IMR-90 (cell line): ENCODE data around the gene KCNAB1. TPM values are rescaled to one million over a fixed set of nuclear protein-coding genes. Genes with fewer than 3 reads are reported as not detected.

Experiments used
- ATAC-seq: fragments of 200-7000 bp; cut with Tn5 transposase; 2 replicates; pipeline ENCODE4 v1.9.1; 2020; ENCODE audit warnings: low read depth, mild to moderate bottlenecking, moderate library complexity
- BruUV-seq: library from RNA; stranded (reverse); fragments of 400-500 nt; replicated peaks from 2 replicates; lab custom pipeline; 2021; lab: Mats Ljungman, UMichigan
- CTCF ChIA-PET: fragments of 300-600 bp; formaldehyde crosslinking; extraction: SDS; loops from one replicate; lab custom pipeline; 2021; ENCODE audit warnings: antibody characterized with exemption; lab: Yijun Ruan, JAX
- POLR2A ChIA-PET: fragments of 300-600 bp; sonication (Branson Sonifier 250); formaldehyde crosslinking; loops from one replicate; lab custom pipeline; 2022; ENCODE audit warnings: antibody characterized with exemption; ENCODE audit not compliant: unreplicated experiment; lab: Charles Lee
- DNase-seq: peaks from one replicate; pipeline ENCODE4 v3.0.0; 2013
- H2AFZ ChIP-seq: replicated peaks from 2 replicates; pipeline ENCODE3; 2013; ENCODE audit warnings: low read length, mild to moderate bottlenecking; ENCODE audit not compliant: poor library complexity
- H2AK5ac ChIP-seq: 2 replicates; pipeline ENCODE4 v1.6.1; 2013; ENCODE audit warnings: low read depth, low read length, inconsistent platforms
- H2AK9ac ChIP-seq: replicated peaks from 2 replicates; pipeline ENCODE3; 2013; ENCODE audit warnings: mild to moderate bottlenecking, low read depth, low read length, moderate library complexity; ENCODE audit not compliant: poor library complexity
- H2BK120ac ChIP-seq: 2 replicates; pipeline ENCODE4 v1.6.1; 2013; ENCODE audit warnings: low read depth, low read length, inconsistent platforms
- H2BK15ac ChIP-seq: 3 replicates; pipeline ENCODE4 v1.6.1; 2013; ENCODE audit warnings: low read depth, low read length, inconsistent platforms
- H2BK20ac ChIP-seq: 2 replicates; pipeline ENCODE4 v1.6.1; 2013; ENCODE audit warnings: low read depth, mild to moderate bottlenecking, inconsistent platforms, low read length, moderate library complexity
- H2BK5ac ChIP-seq: 2 replicates; pipeline ENCODE4 v1.6.1; 2013; ENCODE audit warnings: mild to moderate bottlenecking, low read depth, low read length, inconsistent platforms; ENCODE audit not compliant: poor library complexity, severe bottlenecking
- H3K14ac ChIP-seq: replicated peaks from 2 replicates; pipeline ENCODE4 v1.6.1; 2013; ENCODE audit warnings: low read depth, low read length, inconsistent platforms
- H3K18ac ChIP-seq: 2 replicates; pipeline ENCODE4 v1.6.1; 2013; ENCODE audit warnings: low read depth, low read length, control low read depth
- H3K23ac ChIP-seq: 2 replicates; pipeline ENCODE4 v1.6.1; 2013; ENCODE audit warnings: low read depth, low read length, inconsistent platforms
- H3K27ac ChIP-seq: 2 replicates; pipeline ENCODE4 v1.5.1; 2013; ENCODE audit warnings: mild to moderate bottlenecking, control low read depth, low read length; ENCODE audit not compliant: insufficient read depth
- H3K27me3 ChIP-seq: 2 replicates; pipeline ENCODE4 v1.6.1; 2013; ENCODE audit warnings: low read length; ENCODE audit not compliant: control insufficient read depth, insufficient read depth
- H3K36me3 ChIP-seq: 2 replicates; pipeline ENCODE4 v1.6.1; 2013; ENCODE audit warnings: low read length, mixed read lengths; ENCODE audit not compliant: control insufficient read depth, insufficient read depth
- H3K4ac ChIP-seq: 2 replicates; pipeline ENCODE4 v1.6.1; 2013; ENCODE audit warnings: low read depth, low read length, inconsistent platforms
- H3K4me1 ChIP-seq: 2 replicates; pipeline ENCODE4 v1.6.1; 2013; ENCODE audit warnings: low read length, mixed read lengths; ENCODE audit not compliant: control insufficient read depth, insufficient read depth
- H3K4me2 ChIP-seq: 2 replicates; pipeline ENCODE4 v1.6.1; 2013; ENCODE audit warnings: low read depth, mild to moderate bottlenecking, control low read depth, low read length, moderate library complexity
- H3K4me3 ChIP-seq: 2 replicates; pipeline ENCODE4 v1.5.1; 2013; ENCODE audit warnings: low read depth, mild to moderate bottlenecking, control low read depth, low read length, moderate library complexity; ENCODE audit not compliant: insufficient read depth
- H3K56ac ChIP-seq: 2 replicates; pipeline ENCODE4 v1.6.1; 2013; ENCODE audit warnings: low read length, inconsistent platforms; ENCODE audit not compliant: insufficient read depth; ENCODE audit errors: extremely low read depth
- H3K79me1 ChIP-seq, 2 experiments: 2 replicates each; pipeline ENCODE4 v1.6.1; 2013; ENCODE audit warnings: low read length in 2 of 2, inconsistent platforms in 1 of 2, low read depth in 1 of 2
- H3K9ac ChIP-seq: 2 replicates; pipeline ENCODE4 v1.6.1; 2013; ENCODE audit warnings: low read depth, low read length, control low read depth
- H3K9me1 ChIP-seq: 2 replicates; pipeline ENCODE4 v1.6.1; 2013; ENCODE audit warnings: low read length, inconsistent platforms; ENCODE audit not compliant: insufficient read depth
- H3K9me3 ChIP-seq: 2 replicates; pipeline ENCODE4 v1.6.1; 2013; ENCODE audit warnings: low read length; ENCODE audit not compliant: control insufficient read depth, insufficient read depth
- H4K20me1 ChIP-seq: 2 replicates; pipeline ENCODE4 v1.6.1; 2013; ENCODE audit warnings: low read length, inconsistent platforms; ENCODE audit not compliant: insufficient read depth
- H4K5ac ChIP-seq: 2 replicates; pipeline ENCODE4 v1.6.1; 2013; ENCODE audit warnings: mild to moderate bottlenecking, low read depth, low read length, control low read depth
- H4K8ac ChIP-seq, 2 experiments: 2 replicates each; pipeline ENCODE4 v1.6.1; 2013; ENCODE audit warnings: low read depth in 2 of 2, low read length in 2 of 2, control low read depth in 1 of 2, inconsistent platforms in 1 of 2
- H4K91ac ChIP-seq: 2 replicates; pipeline ENCODE4 v1.6.1; 2013; ENCODE audit warnings: low read depth, low read length, inconsistent platforms; ENCODE audit not compliant: insufficient read depth
- BHLHE40 ChIP-seq: fragments of 150-350 bp; IDR thresholded peaks from 2 replicates; pipeline ENCODE4 v1.6.1; 2016; ENCODE audit warnings: mild to moderate bottlenecking, low read depth, low read length
- CEBPB ChIP-seq: IDR thresholded peaks from 2 replicates; pipeline ENCODE4 v1.6.1; 2012; ENCODE audit warnings: low read depth, low read length, improper control_type of control experiment
- CHD1 ChIP-seq: IDR thresholded peaks from 2 replicates; pipeline ENCODE4 v1.6.1; 2012; ENCODE audit warnings: low read depth, low read length, improper control_type of control experiment
- CTCF ChIP-seq: conservative IDR thresholded peaks from 2 replicates; pipeline ENCODE4 v1.5.1; 2012; ENCODE audit warnings: mild to moderate bottlenecking, low read depth, low read length, improper control_type of control experiment
- FOS ChIP-seq: fragments of 150-350 bp; IDR thresholded peaks from 2 replicates; pipeline ENCODE4 v1.6.1; 2016; ENCODE audit warnings: low read depth, low read length
- MAFK ChIP-seq: IDR thresholded peaks from 2 replicates; pipeline ENCODE4 v1.6.1; 2012; ENCODE audit warnings: low read depth, low read length, improper control_type of control experiment
- MAZ ChIP-seq: IDR thresholded peaks from 2 replicates; pipeline ENCODE4 v1.6.1; 2012; ENCODE audit warnings: low read depth, mild to moderate bottlenecking, low read length, improper control_type of control experiment, moderate library complexity, borderline replicate concordance
- MXI1 ChIP-seq: IDR thresholded peaks from 2 replicates; pipeline ENCODE4 v1.6.1; 2012; ENCODE audit warnings: low read depth, mild to moderate bottlenecking, low read length, moderate library complexity, borderline replicate concordance
- RAD21 ChIP-seq: IDR thresholded peaks from 2 replicates; pipeline ENCODE4 v1.6.1; 2012; ENCODE audit warnings: low read length, improper control_type of control experiment
- RCOR1 ChIP-seq: IDR thresholded peaks from 2 replicates; pipeline ENCODE4 v1.6.1; 2012; ENCODE audit warnings: mild to moderate bottlenecking, low read length, improper control_type of control experiment; ENCODE audit not compliant: insufficient replicate concordance
- RFX5 ChIP-seq: IDR thresholded peaks from 2 replicates; pipeline ENCODE4 v1.8.0; 2012; ENCODE audit warnings: low read depth, mild to moderate bottlenecking, low read length, moderate library complexity
- SMC3 ChIP-seq: fragments of 150-350 bp; IDR thresholded peaks from 2 replicates; pipeline ENCODE4 v1.6.1; 2016; ENCODE audit warnings: low read depth, mild to moderate bottlenecking, antibody characterized with exemption, low read length, moderate library complexity
- WGBS, 2 experiments: methylation state at CpG; one replicate each; pipeline versions ENCODE4 v1.1.5 to v1.1.7; 2013; ENCODE audit warnings: missing lambda C conversion rate in 2 of 2; ENCODE audit not compliant: insufficient read length in 1 of 2; ENCODE audit errors: extremely low coverage in 2 of 2; 5-methylcytosine and 5-hydroxymethylcytosine counted together
- dilution Hi-C: fragments of 300-500 bp; cut with HindIII; formaldehyde crosslinking; loops from one replicate; pipeline ENCODE4 v1.14.3; 2018; ENCODE audit warnings: low sequenced_read_pairs; ENCODE audit not compliant: unreplicated experiment
- in situ Hi-C: fragments of 300-500 bp; cut with MboI; formaldehyde crosslinking; loops from 3 replicates; pipeline ENCODE4 v1.14.3; 2019; ENCODE audit warnings: low sequenced_read_pairs, inconsistent platforms, mixed read lengths
- intact Hi-C: fragments of 100-400 bp; cut with micrococcal nuclease; formaldehyde crosslinking; loops from 2 replicates; pipeline ENCODE4 v1.10.0; 2022
- polyA plus RNA-seq, 3 experiments: library from polyadenylated mRNA; depleted of rRNA; stranded (reverse); fragments of >200 nt; gene quantifications; 2 replicates each; pipeline ENCODE4 v1.2.3, GENCODE V29; 2012; ENCODE audit warnings: low replicate concordance in 1 of 3
- total RNA-seq: library from RNA; depleted of rRNA; stranded (reverse); fragments of >200 nt; gene quantifications from 2 replicates; pipeline ENCODE4 v1.2.3, GENCODE V29; 2012
- TF ChIP-seq, protein P1 (sequence below): fragments of 150-350 bp; IDR thresholded peaks from 2 replicates; pipeline ENCODE4 v1.6.1; 2017; ENCODE audit warnings: mild to moderate bottlenecking, antibody characterized with exemption, low read length, low read depth
- TF ChIP-seq, protein P2 (sequence below): fragments of 150-350 bp; IDR thresholded peaks from 2 replicates; pipeline ENCODE4 v1.6.1; 2016; ENCODE audit warnings: low read depth, mild to moderate bottlenecking, low read length, moderate library complexity, borderline replicate concordance

The KCNAB1 gene
- total and polyA plus RNA-seq, 2 of the 4 experiments (the other 2 are of a cell fraction), result under 0.01 to 0.07 TPM

DNA sequence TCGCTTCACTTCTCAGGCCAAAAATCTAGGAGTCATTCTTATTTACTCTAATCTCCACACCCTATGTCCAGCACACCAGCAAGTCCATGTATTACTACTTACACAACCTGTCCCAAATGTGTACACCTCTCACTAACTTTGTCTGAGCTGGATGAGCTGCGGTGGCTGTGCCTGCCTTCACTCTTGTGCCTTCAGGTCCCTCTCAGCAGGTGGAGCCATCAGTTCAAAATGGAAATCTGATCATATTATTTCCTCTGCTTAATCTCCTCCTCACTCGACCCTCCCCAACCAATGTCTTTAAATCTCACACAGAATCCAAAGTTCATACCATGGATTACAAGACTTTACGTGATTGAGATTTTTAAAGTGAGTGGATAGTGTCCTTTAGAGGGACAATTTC is 351.8 kb downstream of the KCNAB1 start:
- in situ Hi-C loops, result no loop called here
- Histone ChIP-seq H2AK9ac (no peak overlapping the region), H3K9me3 (no peaks in the 10 kb centered on the region), H3K27ac (no peak overlapping the region), H4K20me1 (no peaks in the 10 kb centered on the region), H3K27me3 (peaks cover 2% of the 10 kb centered on the region; the same call in 1 of the 2 replicates), H2BK15ac (no peak overlapping the region), H3K4me3 (no peak overlapping the region), H2AFZ (no peak overlapping the region), H3K79me1 (no peaks in the 10 kb centered on the region), H2BK120ac (no peak overlapping the region), H3K23ac (no peak overlapping the region), H4K8ac (no peak overlapping the region), H3K18ac (no peak overlapping the region), H2BK20ac (no peak overlapping the region), H3K4ac (no peak overlapping the region), H2BK5ac (no peak overlapping the region), H3K4me1 (no peaks in the 10 kb centered on the region), H4K5ac (no peak overlapping the region), H2AK5ac (no peak overlapping the region), H3K14ac (no peak overlapping the region), H3K36me3 (no peaks in the 10 kb centered on the region), H4K91ac (no peak overlapping the region), H3K9ac (no peak overlapping the region), H3K4me2 (no peak overlapping the region), H3K56ac (no peak overlapping the region), H3K9me1 (no peaks in the 10 kb centered on the region)
- dilution Hi-C loops, result no loop called here
- intact Hi-C loops, result no loop called here
- no peak for TF ChIP-seq MAZ
- no peak for TF ChIP-seq RAD21
- no peak for TF ChIP-seq CEBPB
- no peak for TF ChIP-seq CTCF
- no peak for TF ChIP-seq CHD1
- TF ChIP-seq SMC3, result no peak
- TF ChIP-seq FOS, result no peak
- no peak for TF ChIP-seq MXI1
- TF ChIP-seq, protein P1, sequence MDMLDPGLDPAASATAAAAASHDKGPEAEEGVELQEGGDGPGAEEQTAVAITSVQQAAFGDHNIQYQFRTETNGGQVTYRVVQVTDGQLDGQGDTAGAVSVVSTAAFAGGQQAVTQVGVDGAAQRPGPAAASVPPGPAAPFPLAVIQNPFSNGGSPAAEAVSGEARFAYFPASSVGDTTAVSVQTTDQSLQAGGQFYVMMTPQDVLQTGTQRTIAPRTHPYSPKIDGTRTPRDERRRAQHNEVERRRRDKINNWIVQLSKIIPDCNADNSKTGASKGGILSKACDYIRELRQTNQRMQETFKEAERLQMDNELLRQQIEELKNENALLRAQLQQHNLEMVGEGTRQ, result no peak
- no peak for TF ChIP-seq RFX5
- TF ChIP-seq RCOR1, result no peak
- no peak for TF ChIP-seq MAFK
- TF ChIP-seq, protein P2, sequence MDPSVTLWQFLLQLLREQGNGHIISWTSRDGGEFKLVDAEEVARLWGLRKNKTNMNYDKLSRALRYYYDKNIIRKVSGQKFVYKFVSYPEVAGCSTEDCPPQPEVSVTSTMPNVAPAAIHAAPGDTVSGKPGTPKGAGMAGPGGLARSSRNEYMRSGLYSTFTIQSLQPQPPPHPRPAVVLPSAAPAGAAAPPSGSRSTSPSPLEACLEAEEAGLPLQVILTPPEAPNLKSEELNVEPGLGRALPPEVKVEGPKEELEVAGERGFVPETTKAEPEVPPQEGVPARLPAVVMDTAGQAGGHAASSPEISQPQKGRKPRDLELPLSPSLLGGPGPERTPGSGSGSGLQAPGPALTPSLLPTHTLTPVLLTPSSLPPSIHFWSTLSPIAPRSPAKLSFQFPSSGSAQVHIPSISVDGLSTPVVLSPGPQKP, result no peak
- TF ChIP-seq BHLHE40, result no peak
- ATAC-seq, result no peak
- 100% methylated on average over 2 of the region's 4 CpGs; no CpG with 5 or more reads in 1 of the 2 experiments for WGBS, 2 experiments
- BruUV-seq, result no TSS peak
- POLR2A ChIA-PET, result no interaction called here
- DNase-seq, result no peak
- CTCF ChIA-PET, result no interaction called here
